CD4-positive, alpha-beta T cell (primary cell): ENCODE measurements around the gene SDC3. TPM values are rescaled to one million over a fixed set of nuclear protein-coding genes. Genes with fewer than 3 reads are reported as not detected.

Experiments used
- ATAC-seq: fragments of 200-7000 bp; cut with Tn5 transposase; one replicate; pipeline ENCODE4 v1.10.0; 2022; ENCODE audit warnings: mild to moderate bottlenecking; ENCODE audit not compliant: poor library complexity
- CTCF ChIA-PET: fragments of 350-600 bp; sonication (Branson Sonifier 250); formaldehyde crosslinking; loops from one replicate; lab custom pipeline; 2021; ENCODE audit warnings: antibody characterized with exemption, inconsistent platforms; lab: Charles Lee
- POLR2A ChIA-PET: fragments of 350-600 bp; sonication (Branson Sonifier 250); formaldehyde crosslinking; loops from one replicate; lab custom pipeline; 2021; ENCODE audit warnings: antibody characterized with exemption, inconsistent platforms; lab: Charles Lee
- DNase-seq, 14 experiments: peaks; one replicate each; pipeline ENCODE4 v3.0.0-alpha.2; 2013 to 2020; ENCODE audit warnings: mixed read lengths in 2 of 14
- H3K27ac ChIP-seq, 2 donors: one replicate each; pipeline versions ENCODE4 v1.5.1 to v1.7.0; 2013; ENCODE audit warnings: low read length in 2 of 2, low read depth in 1 of 2, mild to moderate bottlenecking in 1 of 2
- H3K27me3 ChIP-seq, 2 experiments: 1 replicate in 1 of 2; 2 replicates in 1 of 2; pipeline versions ENCODE4 v1.6.1 to v1.7.0; 2013; ENCODE audit warnings: low read length in 2 of 2, control low read depth in 1 of 2, mild to moderate bottlenecking in 1 of 2, moderate library complexity in 1 of 2; ENCODE audit not compliant: insufficient read depth in 2 of 2, control insufficient read depth in 1 of 2
- H3K36me3 ChIP-seq: one replicate; pipeline ENCODE4 v1.6.1; 2013; ENCODE audit warnings: low read length, control low read depth; ENCODE audit not compliant: insufficient read depth
- H3K4me1 ChIP-seq: one replicate; pipeline ENCODE4 v1.6.1; 2013; ENCODE audit warnings: low read length, control low read depth; ENCODE audit not compliant: insufficient read depth
- H3K4me3 ChIP-seq: one replicate; pipeline ENCODE4 v1.5.1; 2013; ENCODE audit warnings: mild to moderate bottlenecking, low read length, moderate library complexity
- H3K9me3 ChIP-seq, 2 experiments: 1 replicate in 1 of 2; 2 replicates in 1 of 2; pipeline versions ENCODE4 v1.6.1 to v1.7.0; 2013; ENCODE audit warnings: low read length in 2 of 2, mild to moderate bottlenecking in 2 of 2, control low read depth in 1 of 2, moderate library complexity in 1 of 2; ENCODE audit not compliant: control insufficient read depth in 1 of 2, insufficient read depth in 1 of 2
- H3K27ac Mint-ChIP-seq: one replicate; pipeline ENCODE4 v1.8.0; 2020; ENCODE audit warnings: mixed read lengths
- H3K27me3 Mint-ChIP-seq: one replicate; pipeline ENCODE4 v1.8.0; 2021; ENCODE audit warnings: mixed read lengths
- H3K36me3 Mint-ChIP-seq: one replicate; pipeline ENCODE4 v1.8.0; 2021; ENCODE audit warnings: low read depth, mixed read lengths
- H3K4me1 Mint-ChIP-seq: one replicate; pipeline ENCODE4 v1.8.0; 2021; ENCODE audit warnings: low read depth, mixed read lengths
- H3K4me3 Mint-ChIP-seq: one replicate; pipeline ENCODE4 v1.8.0; 2020; ENCODE audit warnings: mild to moderate bottlenecking, mixed read lengths
- H3K9me3 Mint-ChIP-seq: one replicate; pipeline ENCODE4 v1.8.0; 2020; ENCODE audit warnings: mixed read lengths
- intact Hi-C, 2 experiments: fragments of 100-400 bp; cut with DNase I in 1 of 2; cut with micrococcal nuclease in 1 of 2; formaldehyde crosslinking; loops; one replicate each; pipeline versions ENCODE4 v1.15.1 to v1.9.0; 2023 to 2025; cut with DNase I, micrococcal nuclease
- total RNA-seq, 174 experiments: library from RNA in 2 of 174; stranded (reverse) in 2 of 174; gene quantifications; one replicate each; pipeline ENCODE4 v1.2.3 and lab custom pipeline; 2021 to 2026
- TF ChIP-seq, protein P1 (sequence below): fragments of 200-600 bp; IDR thresholded peaks from one replicate; pipeline ENCODE4 v1.8.0; 2022; ENCODE audit warnings: antibody characterized with exemption, mild to moderate bottlenecking

SDC3 gene
- total RNA-seq, 2 experiments from 2014 or later: 0.14 TPM; not detected in 1

DNA sequence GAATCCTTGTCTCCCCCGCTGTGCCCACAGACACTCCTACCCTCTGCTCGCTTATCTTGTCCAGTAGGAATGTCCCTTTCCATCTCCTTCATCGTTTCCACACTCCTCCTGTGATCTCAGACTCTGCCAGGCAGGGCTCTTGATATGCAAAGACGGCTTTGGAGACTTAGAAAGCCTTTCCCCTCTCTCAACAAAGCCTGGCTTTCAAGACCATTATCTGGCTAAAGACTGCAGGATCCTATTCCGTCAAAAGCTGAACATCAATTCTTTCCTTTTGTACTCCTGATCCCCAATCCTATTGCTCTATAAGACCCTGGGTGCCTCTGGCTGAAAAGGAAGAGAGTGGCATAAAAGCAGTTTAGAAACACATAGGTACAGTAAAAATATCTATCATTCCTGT is 63.9 kb downstream of the SDC3 start:
- Mint-ChIP-seq H3K4me1 (no peaks in the 10 kb centered on the region), H3K27ac (no peak overlapping the region), H3K36me3 (no peaks in the 10 kb centered on the region), H3K4me3 (no peak overlapping the region), H3K9me3 (no peaks in the 10 kb centered on the region), H3K27me3 (peaks cover 87% of the 10 kb centered on the region)
- peaks cover 36 to 38% of the 10 kb centered on the region in 2 experiments for H3K27me3 ChIP-seq
- no peaks in the 10 kb centered on the region for H3K36me3 ChIP-seq
- intact Hi-C loops: no loop called here
- no peak for DNase-seq
- TF ChIP-seq, protein P1, sequence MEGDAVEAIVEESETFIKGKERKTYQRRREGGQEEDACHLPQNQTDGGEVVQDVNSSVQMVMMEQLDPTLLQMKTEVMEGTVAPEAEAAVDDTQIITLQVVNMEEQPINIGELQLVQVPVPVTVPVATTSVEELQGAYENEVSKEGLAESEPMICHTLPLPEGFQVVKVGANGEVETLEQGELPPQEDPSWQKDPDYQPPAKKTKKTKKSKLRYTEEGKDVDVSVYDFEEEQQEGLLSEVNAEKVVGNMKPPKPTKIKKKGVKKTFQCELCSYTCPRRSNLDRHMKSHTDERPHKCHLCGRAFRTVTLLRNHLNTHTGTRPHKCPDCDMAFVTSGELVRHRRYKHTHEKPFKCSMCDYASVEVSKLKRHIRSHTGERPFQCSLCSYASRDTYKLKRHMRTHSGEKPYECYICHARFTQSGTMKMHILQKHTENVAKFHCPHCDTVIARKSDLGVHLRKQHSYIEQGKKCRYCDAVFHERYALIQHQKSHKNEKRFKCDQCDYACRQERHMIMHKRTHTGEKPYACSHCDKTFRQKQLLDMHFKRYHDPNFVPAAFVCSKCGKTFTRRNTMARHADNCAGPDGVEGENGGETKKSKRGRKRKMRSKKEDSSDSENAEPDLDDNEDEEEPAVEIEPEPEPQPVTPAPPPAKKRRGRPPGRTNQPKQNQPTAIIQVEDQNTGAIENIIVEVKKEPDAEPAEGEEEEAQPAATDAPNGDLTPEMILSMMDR: no peak
- POLR2A ChIA-PET: no interaction called here
- no peaks in the 10 kb centered on the region for H3K4me1 ChIP-seq
- no peak overlapping the region for H3K27ac ChIP-seq
- H3K9me3 ChIP-seq: peaks cover 0 to 4% of the 10 kb centered on the region in 2 experiments
- CTCF ChIA-PET: no interaction called here
- no peak for ATAC-seq
- H3K4me3 ChIP-seq: no peak overlapping the region

- H3K4me3 Mint-ChIP-seq: no peak overlapping the region
- H3K27ac Mint-ChIP-seq: no peak overlapping the region
- DNase-seq: no peak
- no peak for ATAC-seq
- CTCF ChIA-PET: interaction anchor here (0.6 kb wide), 1 partner anchor 123 kb away, joined by 3 read pairs; no protein-coding TSS in a partner anchor
- H3K4me1 Mint-ChIP-seq: no peaks in the 10 kb centered on the region
- no peaks in the 10 kb centered on the region for H3K4me1 ChIP-seq
- H3K27me3 ChIP-seq: peaks cover 25 to 35% of the 10 kb centered on the region in 2 experiments
- intact Hi-C loops: no loop called here
- H3K27me3 Mint-ChIP-seq: peaks cover 70% of the 10 kb centered on the region
- TF ChIP-seq, protein P1: no peak
- H3K9me3 ChIP-seq: peaks cover 0 to 4% of the 10 kb centered on the region in 2 experiments
- no peaks in the 10 kb centered on the region for H3K36me3 Mint-ChIP-seq
- H3K9me3 Mint-ChIP-seq: no peaks in the 10 kb centered on the region
- H3K4me3 ChIP-seq: no peak overlapping the region
- H3K27ac ChIP-seq: no peak overlapping the region
- H3K36me3 ChIP-seq: no peaks in the 10 kb centered on the region
- POLR2A ChIA-PET: no interaction called here
Observed at GRCh38 chr1:30842697-30843354, 65.7 kb downstream of the SDC3 start.

- Histone ChIP-seq H3K9me3 (peaks cover 0 to 4% of the 10 kb centered on the region in 2 experiments), H3K4me1 (no peaks in the 10 kb centered on the region), H3K36me3 (no peaks in the 10 kb centered on the region), H3K27ac (no peak overlapping the region), H3K27me3 (peaks cover 7 to 21% of the 10 kb centered on the region in 2 experiments), H3K4me3 (no peak overlapping the region)
- TF ChIP-seq, protein P1: no peak
- Mint-ChIP-seq H3K36me3 (no peaks in the 10 kb centered on the region), H3K27ac (no peak overlapping the region), H3K4me1 (no peaks in the 10 kb centered on the region), H3K27me3 (peaks cover 56% of the 10 kb centered on the region), H3K4me3 (no peak overlapping the region), H3K9me3 (no peaks in the 10 kb centered on the region)
- intact Hi-C loops: no loop called here
- no peak for ATAC-seq
- DNase-seq: no peak
- ChIA-PET POLR2A (no interaction called here), CTCF (interaction anchor here (1.3 kb wide), 1 partner anchor 8 kb away, joined by 4 read pairs; no protein-coding TSS in a partner anchor)
Observed at GRCh38 chr1:30840904-30841598, 67.5 kb downstream of the SDC3 start.
